GM18907 (cell line): ENCODE results near the gene AUP1.
"Not testable (repeated sequence)": the region's sequence is repeated elsewhere in the genome, so short reads cannot be mapped to it uniquely, and the experiment has no call there.

Experiments
- ATAC-seq: cut with Tn5 transposase; IDR thresholded peaks from one replicate; pipeline ENCODE4 v1.9.1; 2021; ENCODE audit warnings: mild to moderate bottlenecking, moderate library complexity; ENCODE audit not compliant: unreplicated experiment

The AUP1 gene, protein sequence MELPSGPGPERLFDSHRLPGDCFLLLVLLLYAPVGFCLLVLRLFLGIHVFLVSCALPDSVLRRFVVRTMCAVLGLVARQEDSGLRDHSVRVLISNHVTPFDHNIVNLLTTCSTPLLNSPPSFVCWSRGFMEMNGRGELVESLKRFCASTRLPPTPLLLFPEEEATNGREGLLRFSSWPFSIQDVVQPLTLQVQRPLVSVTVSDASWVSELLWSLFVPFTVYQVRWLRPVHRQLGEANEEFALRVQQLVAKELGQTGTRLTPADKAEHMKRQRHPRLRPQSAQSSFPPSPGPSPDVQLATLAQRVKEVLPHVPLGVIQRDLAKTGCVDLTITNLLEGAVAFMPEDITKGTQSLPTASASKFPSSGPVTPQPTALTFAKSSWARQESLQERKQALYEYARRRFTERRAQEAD

DNA sequence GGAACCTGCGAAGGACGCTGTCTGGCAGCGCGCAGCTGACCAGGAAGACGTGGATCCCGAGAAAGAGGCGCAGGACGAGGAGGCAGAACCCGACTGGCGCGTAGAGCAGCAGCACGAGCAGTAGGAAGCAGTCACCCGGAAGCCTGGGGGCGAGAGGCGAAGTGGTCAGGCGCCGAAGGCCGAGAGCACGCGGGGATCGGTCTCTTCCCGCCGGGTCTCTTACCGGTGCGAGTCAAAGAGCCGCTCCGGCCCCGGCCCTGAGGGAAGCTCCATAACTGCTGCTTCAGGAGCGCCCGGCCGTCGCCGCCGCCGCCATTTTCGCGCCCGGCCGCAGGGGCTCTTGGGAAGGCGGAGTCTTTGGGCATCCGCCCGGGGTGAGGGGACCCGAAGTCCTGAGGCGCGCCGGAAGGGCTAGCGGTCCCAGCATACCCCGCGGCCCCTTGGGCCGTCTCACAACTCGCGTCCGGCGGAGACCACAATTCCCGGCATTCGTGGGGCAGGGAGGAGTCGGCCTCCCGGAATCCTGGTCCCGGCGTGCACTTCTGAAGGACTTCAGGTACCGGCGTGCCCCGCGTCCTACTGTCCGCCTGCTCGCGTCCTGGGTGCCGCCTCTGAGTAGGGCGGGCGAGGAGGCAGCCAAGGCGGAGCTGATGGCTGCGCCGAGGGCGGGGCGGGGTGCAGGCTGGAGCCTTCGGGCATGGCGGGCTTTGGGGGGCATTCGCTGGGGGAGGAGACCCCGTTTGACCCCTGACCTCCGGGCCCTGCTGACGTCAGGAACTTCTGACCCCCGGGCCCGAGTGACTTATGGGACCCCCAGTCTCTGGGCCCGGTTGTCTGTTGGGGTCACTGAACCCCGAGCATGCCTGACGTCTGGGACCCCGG lies at the start of gene AUP1, which contains the start of gene HTRA2:
Gene AUP1 (minus strand): TSS at position 350 of the 882 bp plus-strand sequence. CDS start 77 bp downstream, at position 273.
Gene HTRA2 (plus strand): TSS at position 577 of the 882 bp plus-strand sequence. CDS start 74 bp downstream, at position 651.
- ATAC-seq, result peak; percentile 79

DNA sequence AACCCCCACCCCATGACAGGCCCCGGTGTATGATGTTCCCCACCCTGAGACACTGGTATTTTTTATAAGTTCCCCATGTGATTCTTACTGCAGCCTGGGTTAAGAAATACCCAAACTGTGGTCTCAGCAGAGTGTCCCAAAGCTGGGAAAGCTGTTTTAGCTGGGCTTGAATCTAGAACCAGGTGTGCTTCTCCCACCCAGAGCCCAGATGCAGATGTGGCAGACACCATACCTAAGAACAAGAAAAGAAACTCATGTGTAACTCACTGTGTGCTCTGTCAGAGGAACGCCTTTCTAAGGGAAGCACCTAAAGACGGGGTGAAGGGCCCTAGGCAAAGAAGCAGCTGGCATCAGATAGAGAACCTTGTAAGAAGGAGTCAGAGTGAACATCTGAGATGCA lies 48.9 kb upstream of the AUP1 start:
- ATAC-seq, result no peak

DNA sequence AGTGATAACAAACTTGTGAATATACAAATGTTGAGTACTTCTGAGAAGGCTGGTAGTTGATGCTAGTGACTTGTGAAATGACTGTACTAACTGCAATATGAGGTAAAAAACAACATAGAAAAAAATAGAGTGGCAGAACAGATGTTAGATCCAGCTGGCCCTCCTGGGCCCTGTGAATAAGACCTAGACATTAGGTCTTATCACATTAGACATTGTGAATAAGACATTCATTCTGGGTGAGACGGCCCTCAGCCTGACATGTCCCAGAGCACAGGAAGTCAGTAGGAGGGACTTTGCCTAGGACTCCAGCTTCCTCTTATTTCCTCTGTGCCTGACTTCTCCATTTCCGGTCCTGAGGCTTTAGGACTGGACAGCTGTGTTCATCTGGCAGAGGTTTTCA lies 47.9 kb upstream of the AUP1 start:
- ATAC-seq, result peak; percentile 42

DNA sequence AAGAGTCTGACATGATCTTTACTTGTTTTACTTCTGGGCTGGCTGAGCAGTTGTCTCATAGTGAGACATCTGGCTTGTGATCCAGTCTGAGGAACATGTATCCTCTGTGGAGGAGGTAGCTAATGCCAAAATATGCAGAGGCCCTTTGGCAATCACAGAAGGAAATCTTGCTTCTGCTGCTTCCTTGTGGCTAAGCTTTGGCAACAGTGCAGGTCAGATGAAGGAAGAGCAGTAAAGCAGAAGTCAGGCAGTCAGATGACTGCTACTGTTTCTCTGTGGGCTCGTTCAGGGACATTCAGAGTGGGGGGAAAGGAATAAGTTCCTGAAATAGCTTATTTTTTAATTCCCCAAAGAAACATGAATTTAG lies 47.3 kb upstream of the AUP1 start:
- no peak for ATAC-seq

DNA sequence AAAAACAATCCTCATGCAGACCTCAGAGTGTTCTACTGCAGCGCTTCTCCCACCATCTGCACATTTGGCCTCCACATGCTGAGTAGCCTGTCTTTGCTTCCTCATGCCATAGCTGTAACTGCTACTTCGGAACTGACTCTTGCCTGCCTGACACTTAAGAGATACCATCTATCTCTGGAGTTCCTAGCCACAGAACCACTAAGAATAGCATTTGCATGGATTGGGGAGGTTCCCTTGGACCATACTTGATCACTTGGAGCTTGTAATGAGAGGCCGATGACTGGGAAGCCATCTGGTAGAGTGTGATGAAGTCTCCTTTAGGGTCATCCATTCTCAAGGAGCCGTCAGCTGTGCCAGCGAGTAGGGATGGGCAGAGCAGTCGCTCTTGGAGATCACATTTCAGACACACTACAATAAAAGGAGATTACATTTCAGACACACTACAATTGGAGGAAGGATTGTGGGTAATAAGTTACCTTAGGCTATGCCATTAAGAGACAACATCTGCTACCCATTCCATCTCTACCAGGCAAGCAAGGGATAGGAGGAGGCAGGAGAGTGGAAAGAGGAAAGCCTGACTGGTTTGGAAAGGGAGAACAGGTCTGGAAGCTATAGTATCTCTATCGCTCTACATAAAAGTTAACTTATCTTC lies 46.8 kb upstream of the AUP1 start:
- no peak for ATAC-seq

DNA sequence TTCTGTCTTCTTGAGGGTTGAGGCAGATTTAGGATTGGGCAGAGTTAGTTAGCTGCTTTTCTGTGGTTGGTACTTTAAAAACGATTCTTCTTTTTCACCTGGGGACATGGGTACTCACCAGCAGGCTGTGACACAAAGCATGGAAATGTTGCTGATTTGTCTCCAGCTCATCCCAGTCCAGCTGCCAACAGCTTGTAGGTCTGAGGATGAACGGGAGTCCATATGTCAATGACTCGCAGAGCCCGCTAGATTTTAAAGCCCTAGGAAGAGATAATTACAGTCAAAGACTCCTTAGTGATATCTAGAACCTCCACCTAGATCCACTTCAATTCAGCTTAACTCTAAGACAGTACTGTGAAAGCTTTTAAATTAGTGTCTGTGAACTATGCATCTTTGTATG lies 45.8 kb upstream of the AUP1 start:
- ATAC-seq, result no peak

DNA sequence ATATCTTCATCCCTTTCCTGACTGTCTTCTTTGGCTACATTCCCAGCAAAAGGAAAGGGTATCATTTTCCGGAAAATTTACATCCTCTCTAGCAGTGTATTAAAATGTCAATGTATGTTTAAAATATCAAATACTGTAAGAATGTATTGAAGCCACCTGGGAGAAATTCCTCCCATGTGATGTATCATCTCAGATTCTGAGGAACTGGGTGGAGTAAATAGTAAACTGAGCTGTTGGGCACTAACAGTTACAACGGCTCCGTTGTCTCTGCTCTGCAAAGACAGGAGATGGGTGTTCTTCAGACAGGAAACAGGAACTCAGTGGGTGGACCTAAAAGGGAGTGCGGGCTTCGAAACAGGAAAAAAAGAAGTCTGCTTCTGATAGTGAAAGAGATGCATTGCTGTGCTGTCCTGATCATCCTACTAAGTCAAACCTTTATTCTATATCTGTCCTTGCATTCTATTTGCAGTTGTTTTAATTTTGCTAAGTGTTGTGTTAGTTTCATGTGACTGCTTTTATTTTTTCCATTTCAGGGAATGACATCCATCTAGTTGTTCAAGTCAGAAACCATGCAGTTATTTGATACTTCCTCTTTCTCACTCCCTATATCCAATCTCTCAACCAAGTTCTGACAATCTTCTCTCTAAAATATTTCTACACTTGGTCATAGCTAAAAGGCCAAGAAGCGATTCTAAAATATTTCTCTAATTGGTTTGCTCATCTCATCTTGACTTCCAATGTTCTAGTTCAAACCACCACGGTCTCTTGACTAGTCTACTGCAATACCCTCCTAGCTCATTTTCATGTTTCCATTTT lies 44.4 kb upstream of the AUP1 start:
- peak; percentile 51 for ATAC-seq

DNA sequence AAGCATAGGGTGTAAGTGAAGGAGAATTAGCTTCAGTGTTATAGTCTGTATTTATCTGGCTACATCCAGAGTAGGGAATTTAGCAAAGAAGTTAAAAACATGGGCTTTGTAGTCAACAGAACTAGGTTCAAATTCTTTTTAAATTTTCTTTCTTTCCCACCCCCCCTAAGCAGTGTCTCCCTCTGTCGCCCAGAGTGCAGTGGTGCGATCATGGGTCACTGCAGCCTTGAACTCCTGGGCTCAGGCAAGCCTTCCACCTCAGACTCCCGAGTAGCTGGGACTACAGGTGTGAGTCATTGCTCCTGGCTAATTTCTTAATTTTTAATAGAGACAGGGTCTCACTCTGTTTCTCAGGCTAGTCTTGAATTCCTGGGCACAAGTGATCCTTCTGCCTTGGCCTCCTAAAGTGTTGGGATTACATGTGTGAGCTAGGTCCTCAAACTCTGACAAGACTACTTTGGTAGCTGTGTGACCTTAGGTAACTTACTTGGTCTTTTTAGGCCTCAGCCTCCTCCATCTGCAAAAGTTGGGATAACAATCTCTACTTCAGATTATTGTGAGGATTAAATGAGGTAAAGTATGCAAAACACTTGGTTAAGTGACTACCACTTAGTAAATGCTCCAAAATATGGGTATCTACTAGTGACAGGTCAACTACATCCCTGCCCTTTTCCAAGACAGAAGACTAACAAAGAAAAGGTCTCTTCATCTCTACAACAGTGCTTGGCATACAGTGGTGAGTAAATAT lies 42.8 kb upstream of the AUP1 start:
- ATAC-seq, result no peak

DNA sequence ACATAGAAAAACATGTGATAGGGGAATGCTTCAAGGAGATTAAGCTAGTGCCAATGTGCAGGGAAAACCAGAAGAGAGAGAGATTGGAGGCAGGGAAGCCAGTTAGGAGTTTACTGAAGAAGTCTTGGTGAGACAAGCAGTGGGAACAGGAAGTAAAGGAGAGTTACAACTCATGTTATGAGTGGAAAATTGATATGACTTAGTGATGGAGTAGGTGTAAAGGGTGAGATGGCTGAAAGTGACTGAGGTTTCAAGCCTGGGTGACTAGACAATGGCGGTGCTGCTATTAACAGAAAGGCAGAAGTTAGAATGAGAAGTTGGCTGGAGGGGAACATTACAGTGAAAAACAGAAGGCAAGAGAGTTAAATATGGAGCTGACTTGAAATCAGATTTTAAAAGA lies 41.6 kb upstream of the AUP1 start:
- peak; percentile 74 for ATAC-seq

DNA sequence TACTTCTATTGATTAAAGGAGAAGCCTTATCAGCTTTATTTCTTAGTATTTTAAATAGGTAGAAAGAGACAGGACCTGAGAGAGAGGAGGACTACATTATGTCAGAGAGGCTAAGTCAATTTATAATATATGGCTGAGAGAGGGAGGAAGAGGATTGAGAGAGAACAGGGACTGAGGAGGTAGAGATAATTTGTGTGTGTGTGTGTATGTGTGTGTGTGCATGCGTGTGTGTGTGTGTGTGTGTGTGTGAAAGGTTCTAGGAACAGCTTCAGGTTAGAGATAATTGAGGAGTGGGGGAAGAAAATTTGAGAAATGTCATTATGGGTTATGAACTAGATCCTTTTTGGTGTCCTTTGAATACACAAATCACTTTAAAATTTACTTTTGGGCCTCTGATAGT lies 40.2 kb upstream of the AUP1 start:
- ATAC-seq, result no peak

DNA sequence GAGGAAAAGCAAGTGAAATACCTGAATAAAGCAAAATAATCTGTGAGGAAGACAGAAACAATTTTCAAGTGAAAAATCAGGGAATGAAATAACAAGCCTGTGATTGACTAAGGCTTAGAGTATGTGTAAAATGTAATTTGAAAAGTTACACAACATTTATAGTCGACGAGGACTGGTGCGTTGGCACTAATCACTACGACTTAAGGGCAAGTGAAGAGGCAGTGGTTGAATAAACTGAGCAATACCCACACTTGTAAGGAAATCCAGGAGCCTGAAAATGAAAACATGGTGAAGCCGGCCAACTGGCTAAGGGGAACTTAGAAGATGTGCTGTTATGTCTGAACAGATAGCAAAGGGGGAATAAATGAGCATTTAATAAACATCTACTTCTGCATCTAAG lies 38.4 kb upstream of the AUP1 start:
- no peak for ATAC-seq

DNA sequence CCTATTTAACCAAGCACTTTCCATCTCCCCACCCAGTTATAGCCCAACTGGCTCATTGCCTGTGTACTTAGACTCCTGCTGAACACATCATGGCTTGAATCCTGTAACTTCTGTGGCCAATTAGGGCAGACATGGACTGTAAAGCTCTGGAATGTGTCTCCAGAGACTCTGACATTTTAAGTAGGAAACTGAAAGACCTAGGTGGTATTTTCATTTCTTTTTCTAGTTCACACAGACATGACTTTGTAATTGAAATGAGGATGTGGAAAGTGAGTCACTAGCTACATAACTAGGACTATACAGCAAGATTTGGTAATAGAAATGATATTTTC lies 37.2 kb upstream of the AUP1 start:
- no peak for ATAC-seq

DNA sequence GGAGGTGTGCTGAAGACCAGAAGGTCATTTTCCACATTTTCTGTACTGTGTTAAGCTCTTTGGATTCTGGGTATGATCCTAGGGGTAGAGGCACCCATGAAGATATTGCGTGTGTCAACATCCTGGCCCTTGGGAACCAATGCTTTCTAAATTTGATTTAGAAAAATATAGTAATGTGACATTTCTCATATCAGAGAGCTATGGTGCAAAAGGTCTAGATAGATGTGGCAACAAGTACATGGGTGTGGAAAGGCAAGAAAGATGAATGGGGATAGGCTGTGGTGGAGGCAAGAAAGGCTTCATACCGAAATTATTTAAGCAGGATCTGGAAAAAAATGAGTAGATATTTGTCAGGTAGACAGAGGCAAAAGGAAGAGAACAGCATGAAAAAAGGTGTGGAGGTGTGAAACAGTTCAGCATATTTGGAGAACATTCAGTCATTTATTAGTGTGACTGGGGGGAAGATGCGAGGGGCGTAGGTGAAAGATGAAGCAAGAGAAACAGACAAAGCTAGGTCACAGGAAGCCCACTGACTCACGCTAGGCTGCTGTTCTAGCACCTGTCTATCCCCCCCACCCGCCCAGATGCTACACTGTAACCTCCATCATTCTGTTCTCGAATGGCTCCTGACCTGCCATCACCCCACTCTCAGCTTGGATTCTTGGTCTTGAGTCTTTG lies 36.7 kb upstream of the AUP1 start:
- no peak for ATAC-seq

DNA sequence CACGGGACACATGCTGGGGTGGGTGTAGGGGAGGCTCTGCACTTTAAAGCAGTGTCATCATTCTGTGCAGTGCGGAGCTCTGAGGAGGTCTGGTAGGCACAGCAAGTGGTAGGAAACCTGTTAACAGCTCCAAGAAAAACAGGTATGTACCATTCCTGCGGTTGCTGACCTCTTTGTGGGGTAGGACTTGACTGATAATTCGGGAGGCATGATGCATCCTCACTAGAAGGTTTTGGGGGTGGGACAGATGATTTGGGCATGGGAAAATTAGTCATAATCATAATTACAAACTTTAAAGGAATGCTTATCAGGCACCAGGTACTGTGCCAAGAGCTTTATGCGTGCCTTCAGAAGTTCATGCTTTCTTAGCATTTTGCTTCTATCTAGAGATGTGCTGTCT lies 34.7 kb upstream of the AUP1 start:
- ATAC-seq, result no peak

DNA sequence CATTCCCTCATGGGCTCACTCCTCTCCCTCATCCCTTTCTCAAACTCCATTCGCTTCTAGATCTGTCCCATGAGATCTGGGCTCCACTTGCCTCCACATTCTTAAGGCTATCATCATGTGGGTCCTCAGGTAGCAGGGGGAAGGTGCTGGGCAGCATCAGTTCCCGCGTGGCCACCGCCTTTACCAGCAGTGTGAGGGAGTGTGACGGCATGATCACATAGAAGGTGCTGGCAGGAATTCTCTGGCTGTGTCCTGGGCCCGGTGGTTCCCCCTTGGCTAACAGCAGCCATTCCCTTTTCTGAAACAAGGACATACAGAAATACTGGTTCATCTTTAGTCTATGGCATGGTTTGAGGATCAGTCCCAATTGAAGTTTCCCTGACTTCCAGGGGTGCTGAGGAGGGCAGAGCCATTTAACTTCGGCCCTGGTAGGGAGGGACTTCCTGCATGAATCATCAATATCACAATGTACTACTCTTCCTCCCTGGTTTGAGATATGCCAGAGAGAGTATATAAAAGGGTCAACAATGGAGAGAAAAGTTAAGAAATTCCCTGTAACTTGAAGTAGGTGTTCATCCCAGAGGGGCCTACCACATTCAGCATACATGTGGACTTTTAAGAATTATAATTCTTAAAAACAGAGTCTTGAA lies 32.7 kb upstream of the AUP1 start:
- ATAC-seq, result no peak

DNA sequence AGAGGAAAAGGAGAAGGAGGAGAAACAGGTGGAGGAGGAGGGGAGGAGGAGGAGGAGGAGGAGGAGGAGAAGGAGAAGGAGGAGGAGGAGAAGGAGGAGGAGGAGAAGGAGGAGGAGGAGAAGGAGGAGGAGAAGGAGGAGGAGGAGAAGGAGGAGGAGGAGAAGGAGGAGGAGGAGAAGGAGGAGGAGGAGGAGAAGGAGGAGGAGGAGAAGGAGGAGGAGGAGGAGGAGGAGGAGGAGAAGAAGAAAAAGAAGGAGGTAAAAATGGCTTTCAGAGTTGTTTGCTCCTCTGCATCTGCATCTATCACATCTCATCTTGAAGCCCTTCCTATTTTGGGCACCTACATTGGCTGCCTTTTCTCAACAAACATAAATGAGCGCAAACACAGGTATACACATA lies 31.5 kb upstream of the AUP1 start:
- ATAC-seq, result not testable (repeated sequence)

DNA sequence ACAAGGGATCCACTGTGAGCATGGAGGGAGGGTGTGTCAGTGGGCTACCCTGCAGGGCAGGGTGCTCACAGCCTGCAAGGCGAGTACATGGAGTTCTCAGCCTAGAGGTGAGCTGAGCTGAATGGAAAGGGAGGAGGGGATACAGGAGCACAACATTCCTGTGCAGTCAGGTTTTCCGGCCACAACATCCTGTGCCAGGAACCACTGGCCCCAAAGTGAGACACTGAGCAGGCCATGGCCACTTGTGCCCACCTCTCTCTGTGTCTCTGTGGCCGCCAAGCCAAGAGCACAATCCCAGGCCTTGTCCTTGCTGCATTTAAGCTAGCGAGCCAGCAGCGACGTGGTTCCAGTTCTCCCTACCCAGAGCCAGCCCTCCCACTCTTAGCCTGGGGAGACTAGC lies 31.1 kb upstream of the AUP1 start:
- no peak for ATAC-seq

DNA sequence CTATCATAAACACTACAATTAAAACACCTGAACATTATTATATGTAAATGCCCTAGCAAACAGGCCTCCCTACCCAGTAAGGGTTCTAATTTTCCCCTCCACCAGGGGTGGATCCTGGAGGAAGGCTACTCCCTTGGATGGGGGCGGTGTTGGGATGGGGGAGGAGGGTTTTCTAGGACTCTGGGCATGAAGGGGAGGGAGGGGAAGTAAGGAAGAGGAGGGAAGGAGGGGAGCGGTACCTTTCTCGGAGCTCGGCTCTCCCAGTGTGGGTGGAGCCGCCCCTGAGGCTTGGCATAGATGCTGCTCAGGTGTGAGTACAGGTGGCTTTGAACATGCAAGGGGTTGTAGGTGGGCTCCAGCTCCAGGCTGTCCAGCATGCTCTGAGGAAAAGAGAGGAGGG lies 30.4 kb upstream of the AUP1 start:
- no peak for ATAC-seq
